Spleen (tissue), 7 donors: ENCODE measurements around the gene EXD3.

Experiments
- POLR2A ChIP-seq, 3 donors: fragments of 450-650 bp; IDR thresholded peaks; one replicate each; pipeline ENCODE4 v1.5.1; 2017; ENCODE audit warnings: antibody characterized with exemption in 3 of 3, mild to moderate bottlenecking in 1 of 3
- TF ChIP-seq, protein P1 (sequence below), 11 experiments: fragments of 200-600 bp in 7 of 11; fragments of 450-650 bp in 4 of 11; sonication (generic) in 4 of 11; IDR thresholded peaks in 8 of 11; conservative IDR thresholded peaks in 3 of 11; 1 replicate in 7 of 11; 2 replicates in 4 of 11; pipeline versions ENCODE4 v1.4.0 to v1.8.0; 2016 to 2021; ENCODE audit warnings: antibody characterized with exemption in 11 of 11, inconsistent platforms in 4 of 11, mild to moderate bottlenecking in 1 of 11
- donor health status: DM: no; HTN: no; CAD: no; lungs with moderate emphysema.
- donor health status: DM: no; HTN: no; CAD: no.
- donor health status: DM: no; HTN: no; CAD: no.

GRCh38 chr9:137465000-137465719 lies 42.2 kb upstream of the EXD3 start:
- no peak for TF ChIP-seq POLR2A (IDR thresholded peaks at IDR 0.05)
- TF ChIP-seq, protein P1, sequence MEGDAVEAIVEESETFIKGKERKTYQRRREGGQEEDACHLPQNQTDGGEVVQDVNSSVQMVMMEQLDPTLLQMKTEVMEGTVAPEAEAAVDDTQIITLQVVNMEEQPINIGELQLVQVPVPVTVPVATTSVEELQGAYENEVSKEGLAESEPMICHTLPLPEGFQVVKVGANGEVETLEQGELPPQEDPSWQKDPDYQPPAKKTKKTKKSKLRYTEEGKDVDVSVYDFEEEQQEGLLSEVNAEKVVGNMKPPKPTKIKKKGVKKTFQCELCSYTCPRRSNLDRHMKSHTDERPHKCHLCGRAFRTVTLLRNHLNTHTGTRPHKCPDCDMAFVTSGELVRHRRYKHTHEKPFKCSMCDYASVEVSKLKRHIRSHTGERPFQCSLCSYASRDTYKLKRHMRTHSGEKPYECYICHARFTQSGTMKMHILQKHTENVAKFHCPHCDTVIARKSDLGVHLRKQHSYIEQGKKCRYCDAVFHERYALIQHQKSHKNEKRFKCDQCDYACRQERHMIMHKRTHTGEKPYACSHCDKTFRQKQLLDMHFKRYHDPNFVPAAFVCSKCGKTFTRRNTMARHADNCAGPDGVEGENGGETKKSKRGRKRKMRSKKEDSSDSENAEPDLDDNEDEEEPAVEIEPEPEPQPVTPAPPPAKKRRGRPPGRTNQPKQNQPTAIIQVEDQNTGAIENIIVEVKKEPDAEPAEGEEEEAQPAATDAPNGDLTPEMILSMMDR (IDR thresholded peaks at IDR 0.05 in 8 of 11, conservative IDR thresholded peaks at IDR 0.05 in 3 of 11) = no peak
